Transverse colon (tissue), 3 donors: ENCODE data around the gene ZFC3H1.

Experiments
- CTCF ChIP-seq, 5 experiments: fragments of 200-600 bp in 3 of 5; fragments of 450-650 bp in 2 of 5; sonication (generic) in 3 of 5; IDR thresholded peaks; 1 replicate in 2 of 5; 2 replicates in 3 of 5; pipeline ENCODE4 v1.5.1; 2016 to 2017; ENCODE audit warnings: antibody characterized with exemption in 5 of 5, inconsistent platforms in 3 of 5, mild to moderate bottlenecking in 2 of 5, moderate library complexity in 1 of 5
- EP300 ChIP-seq: sonication (generic); formaldehyde crosslinking; IDR thresholded peaks from one replicate; pipeline ENCODE4 v1.6.1; 2017; ENCODE audit warnings: antibody characterized with exemption, low read depth

GRCh38 chr12:71702590-71702989 lies 38.9 kb upstream of the ZFC3H1 start:
- TF ChIP-seq CTCF (IDR thresholded peaks at IDR 0.05) (no peak), EP300 (no peak)
